Measurements from ENCODE around the gene TMEM52. TPM values are rescaled to one million over a fixed set of nuclear protein-coding genes. Genes with fewer than 3 reads are reported as not detected.

Gene TMEM52
- total RNA-seq, 6 experiments from 2014 or later, result 0.21 to 0.38 (median 0.25) TPM; not detected in 3

- TF ChIP-seq, protein P1, sequence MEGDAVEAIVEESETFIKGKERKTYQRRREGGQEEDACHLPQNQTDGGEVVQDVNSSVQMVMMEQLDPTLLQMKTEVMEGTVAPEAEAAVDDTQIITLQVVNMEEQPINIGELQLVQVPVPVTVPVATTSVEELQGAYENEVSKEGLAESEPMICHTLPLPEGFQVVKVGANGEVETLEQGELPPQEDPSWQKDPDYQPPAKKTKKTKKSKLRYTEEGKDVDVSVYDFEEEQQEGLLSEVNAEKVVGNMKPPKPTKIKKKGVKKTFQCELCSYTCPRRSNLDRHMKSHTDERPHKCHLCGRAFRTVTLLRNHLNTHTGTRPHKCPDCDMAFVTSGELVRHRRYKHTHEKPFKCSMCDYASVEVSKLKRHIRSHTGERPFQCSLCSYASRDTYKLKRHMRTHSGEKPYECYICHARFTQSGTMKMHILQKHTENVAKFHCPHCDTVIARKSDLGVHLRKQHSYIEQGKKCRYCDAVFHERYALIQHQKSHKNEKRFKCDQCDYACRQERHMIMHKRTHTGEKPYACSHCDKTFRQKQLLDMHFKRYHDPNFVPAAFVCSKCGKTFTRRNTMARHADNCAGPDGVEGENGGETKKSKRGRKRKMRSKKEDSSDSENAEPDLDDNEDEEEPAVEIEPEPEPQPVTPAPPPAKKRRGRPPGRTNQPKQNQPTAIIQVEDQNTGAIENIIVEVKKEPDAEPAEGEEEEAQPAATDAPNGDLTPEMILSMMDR (IDR thresholded peaks at IDR 0.05), result no peak
- Mint-ChIP-seq H3K4me1 (ENCODE audit: low read depth) (no peaks in the 10 kb centered on the region), H3K9me3 (no peaks in the 10 kb centered on the region), H3K27ac (no peak overlapping the region), H3K36me3 (ENCODE audit: low read depth) (no peaks in the 10 kb centered on the region), H3K4me3 (no peak overlapping the region), H3K27me3 (ENCODE audit: insufficient read depth) (peaks cover 16% of the 10 kb centered on the region)
- no peak for DNase-seq
Measured at GRCh38 chr1:1921459-1921862, 2.4 kb upstream of the TMEM52 start.

DNA sequence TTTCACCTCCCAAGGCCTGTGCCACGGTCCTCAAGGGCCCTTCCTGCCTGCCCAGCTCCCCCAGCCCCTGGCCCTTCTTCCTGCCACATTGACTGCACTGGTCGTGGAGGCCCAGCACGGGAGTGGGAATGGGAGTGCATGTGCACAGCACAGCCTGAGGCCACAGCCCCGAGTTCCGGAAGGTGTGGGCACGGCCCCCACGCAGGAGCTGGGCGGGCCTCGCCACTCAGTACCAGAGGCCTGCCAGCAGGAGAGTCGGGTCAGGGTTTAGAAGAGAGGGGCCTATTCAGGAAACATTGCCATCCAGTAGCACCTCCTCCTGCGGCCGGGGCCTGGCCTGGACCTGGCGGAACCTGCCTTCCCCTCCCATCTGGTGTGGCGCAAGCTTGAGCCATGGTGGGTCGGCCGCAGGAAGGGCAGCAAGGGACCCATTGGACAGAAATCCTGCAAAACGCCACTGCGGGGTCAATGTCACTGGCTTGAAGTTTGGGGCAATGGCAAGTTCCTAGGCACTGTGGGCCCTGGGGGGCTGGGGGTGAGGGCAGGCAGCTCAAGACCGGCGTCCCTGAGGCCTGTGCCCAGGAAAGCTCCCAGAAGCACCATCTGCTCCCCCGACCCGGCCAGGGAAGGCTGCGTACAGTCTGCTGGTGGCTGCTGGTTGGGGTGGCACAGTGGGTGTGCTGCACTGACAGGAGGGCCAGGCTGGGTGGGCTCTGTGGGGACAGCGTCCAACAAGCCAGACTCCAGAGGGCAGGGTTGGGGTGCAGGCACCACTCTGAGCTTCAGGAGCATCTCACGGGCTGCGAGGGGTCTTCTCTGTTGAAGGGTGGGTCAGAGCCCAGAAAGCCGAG lies 1.8 kb upstream of the TMEM52 start:
- H3K9me3 Mint-ChIP-seq, result no peaks in the 10 kb centered on the region
- no peaks in the 10 kb centered on the region for H3K4me1 Mint-ChIP-seq (ENCODE audit: low read depth)
- no peak for DNase-seq
- TF ChIP-seq, protein P1 (IDR thresholded peaks at IDR 0.05), result no peak; the same call in 1 of the 2 replicates
- H3K27me3 Mint-ChIP-seq (ENCODE audit: insufficient read depth), result peaks cover 19% of the 10 kb centered on the region
- H3K27ac Mint-ChIP-seq, result no peak overlapping the region
- no peaks in the 10 kb centered on the region for H3K36me3 Mint-ChIP-seq (ENCODE audit: low read depth)
- no peak overlapping the region for H3K4me3 Mint-ChIP-seq

- Mint-ChIP-seq H3K27me3 (ENCODE audit: insufficient read depth) (peaks cover 19% of the 10 kb centered on the region), H3K36me3 (ENCODE audit: low read depth) (no peaks in the 10 kb centered on the region), H3K4me1 (ENCODE audit: low read depth) (no peaks in the 10 kb centered on the region), H3K27ac (no peak overlapping the region), H3K9me3 (no peaks in the 10 kb centered on the region), H3K4me3 (no peak overlapping the region)
- DNase-seq, result no peak
- TF ChIP-seq, protein P1 (IDR thresholded peaks at IDR 0.05), result no peak
Measured at GRCh38 chr1:1920057-1920607, 1.1 kb upstream of the TMEM52 start.

DNA sequence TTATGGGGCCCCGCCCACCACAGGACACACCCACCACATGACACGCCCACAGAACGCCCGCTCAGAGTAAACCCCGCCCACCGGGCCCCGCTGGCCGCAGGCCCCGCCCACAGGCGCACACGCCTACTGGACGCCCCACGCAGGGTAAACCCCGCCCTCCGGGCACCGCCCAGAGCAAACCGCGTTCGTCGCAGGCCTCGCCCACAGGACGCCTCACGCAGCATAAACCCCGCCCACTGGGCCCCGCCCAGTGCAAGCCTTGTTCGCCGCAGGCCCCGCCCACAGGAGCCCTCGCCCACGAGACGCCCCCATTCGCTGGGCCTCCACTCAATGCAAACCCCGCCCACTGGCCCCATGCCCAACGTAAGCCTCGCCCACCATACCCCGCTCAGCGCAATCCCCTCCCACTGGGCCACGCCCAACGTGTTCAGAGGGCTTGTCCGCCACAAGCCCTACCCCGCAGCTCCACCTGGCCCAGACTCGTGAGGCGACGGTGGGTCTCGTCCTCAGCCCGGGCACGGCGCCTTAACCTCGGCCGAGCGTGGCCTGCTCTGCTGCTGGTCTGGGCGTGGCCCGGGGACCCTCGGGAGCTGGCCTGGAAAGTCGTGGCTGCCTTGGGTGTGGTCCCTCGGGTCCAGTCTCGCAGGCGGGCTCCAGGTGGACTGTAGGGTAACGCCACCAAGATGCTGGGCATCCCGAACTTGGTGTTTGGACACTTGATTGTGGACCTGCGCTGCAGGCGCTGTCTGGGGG lies 401 bp upstream of the TMEM52 start:
- Mint-ChIP-seq H3K4me1 (ENCODE audit: low read depth) (no peaks in the 10 kb centered on the region), H3K4me3 (peak overlapping the region; percentile 42; the same call in 1 of the 2 replicates), H3K9me3 (no peaks in the 10 kb centered on the region), H3K36me3 (ENCODE audit: low read depth) (no peaks in the 10 kb centered on the region), H3K27me3 (ENCODE audit: insufficient read depth) (peaks cover 14% of the 10 kb centered on the region), H3K27ac (no peak overlapping the region)
- DNase-seq, result peak; percentile 95
- TF ChIP-seq, protein P1 (IDR thresholded peaks at IDR 0.05), result no peak

GRCh38 chr1:1917995-1918900 lies 831 bp downstream of the TMEM52 start:
- Mint-ChIP-seq H3K4me1 (ENCODE audit: low read depth) (no peaks in the 10 kb centered on the region), H3K9me3 (no peaks in the 10 kb centered on the region), H3K36me3 (ENCODE audit: low read depth) (no peaks in the 10 kb centered on the region), H3K27ac (no peak overlapping the region), H3K27me3 (ENCODE audit: insufficient read depth) (peaks cover 18% of the 10 kb centered on the region), H3K4me3 (no peak overlapping the region)
- no peak for DNase-seq
- TF ChIP-seq, protein P1 (IDR thresholded peaks at IDR 0.05), result no peak
